Stimulated activated CD8-positive, alpha-beta memory T cell treated with anti-CD3 and anti-CD28 coated beads, Interleukin-7, amount 100 ng/mL, for 24 hours (primary cell): ENCODE results near the gene ANKRD13B.

Experiments
- DNase-seq: peaks from one replicate; pipeline ENCODE4 v3.0.0-alpha.2; 2020; ENCODE audit warnings: low read depth

ANKRD13B gene

DNA sequence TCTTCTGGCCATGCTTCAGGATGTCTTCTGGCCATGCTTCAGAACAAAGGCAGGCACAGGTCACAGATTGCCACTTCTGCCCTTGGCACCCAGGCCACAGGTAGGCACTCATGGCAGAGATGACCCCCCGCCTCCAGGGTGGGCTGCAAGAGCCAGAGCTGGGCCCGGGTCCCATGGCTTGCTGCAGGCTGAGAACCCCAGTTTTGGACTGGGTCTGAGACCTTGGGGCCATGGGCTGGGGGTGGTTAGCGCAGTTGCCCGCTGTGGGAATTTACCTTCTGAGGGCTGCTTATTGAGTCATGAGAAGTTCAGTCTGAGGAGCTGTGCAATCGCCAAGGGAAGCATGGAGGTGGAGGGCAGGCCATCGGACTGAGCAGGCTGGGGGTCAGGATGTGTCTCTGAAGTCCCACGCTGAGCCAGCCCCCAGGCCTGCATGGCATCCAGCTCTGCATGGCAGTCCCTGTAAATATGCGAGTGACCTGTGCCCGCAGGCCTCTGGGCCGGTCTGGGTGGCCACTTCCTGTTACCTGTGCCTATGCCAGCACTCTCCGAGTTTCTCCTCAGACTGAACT lies 1.7 kb downstream of the ANKRD13B start:
- no peak for DNase-seq

DNA sequence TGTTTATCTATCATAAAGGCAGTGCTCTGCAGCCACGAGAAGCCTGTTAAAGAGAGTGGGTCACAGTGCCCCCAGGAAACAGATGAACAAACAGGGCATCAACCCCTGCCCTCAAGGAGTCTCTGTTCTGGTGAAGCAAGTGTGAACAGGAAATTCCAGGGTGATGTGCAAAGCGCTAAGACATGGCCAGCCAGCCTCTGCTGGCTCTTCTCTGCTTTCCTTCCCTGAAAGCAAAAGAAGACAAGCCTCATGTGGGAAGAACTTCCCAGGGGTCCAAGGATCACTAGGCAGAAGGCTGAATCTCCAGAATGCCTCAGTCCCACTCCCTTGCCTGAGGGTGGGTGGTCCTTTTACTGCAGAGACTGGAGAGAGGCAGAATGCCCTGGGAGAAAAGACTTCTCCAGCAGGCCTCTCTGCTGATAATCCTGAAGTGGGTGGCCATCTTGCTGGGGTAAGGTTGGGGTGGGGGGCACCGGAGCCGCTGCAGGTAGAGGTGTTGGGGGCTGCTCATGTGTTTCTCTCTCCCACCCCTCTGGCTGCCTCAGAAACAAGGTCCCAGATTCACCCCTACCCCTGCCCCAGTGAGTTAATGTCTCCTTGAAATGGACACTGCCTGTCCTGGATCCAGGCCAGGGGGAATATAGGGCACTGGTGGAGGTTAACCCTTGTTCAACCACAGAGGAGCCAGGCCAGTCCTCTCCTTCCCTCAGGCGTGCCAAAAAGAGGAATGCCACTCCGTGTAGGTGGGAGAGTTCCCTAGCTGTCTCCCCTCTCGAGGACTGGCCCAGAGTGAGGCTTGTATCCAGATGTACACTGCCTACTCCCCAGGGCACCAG lies 2.4 kb downstream of the ANKRD13B start:
- DNase-seq: no peak

DNA sequence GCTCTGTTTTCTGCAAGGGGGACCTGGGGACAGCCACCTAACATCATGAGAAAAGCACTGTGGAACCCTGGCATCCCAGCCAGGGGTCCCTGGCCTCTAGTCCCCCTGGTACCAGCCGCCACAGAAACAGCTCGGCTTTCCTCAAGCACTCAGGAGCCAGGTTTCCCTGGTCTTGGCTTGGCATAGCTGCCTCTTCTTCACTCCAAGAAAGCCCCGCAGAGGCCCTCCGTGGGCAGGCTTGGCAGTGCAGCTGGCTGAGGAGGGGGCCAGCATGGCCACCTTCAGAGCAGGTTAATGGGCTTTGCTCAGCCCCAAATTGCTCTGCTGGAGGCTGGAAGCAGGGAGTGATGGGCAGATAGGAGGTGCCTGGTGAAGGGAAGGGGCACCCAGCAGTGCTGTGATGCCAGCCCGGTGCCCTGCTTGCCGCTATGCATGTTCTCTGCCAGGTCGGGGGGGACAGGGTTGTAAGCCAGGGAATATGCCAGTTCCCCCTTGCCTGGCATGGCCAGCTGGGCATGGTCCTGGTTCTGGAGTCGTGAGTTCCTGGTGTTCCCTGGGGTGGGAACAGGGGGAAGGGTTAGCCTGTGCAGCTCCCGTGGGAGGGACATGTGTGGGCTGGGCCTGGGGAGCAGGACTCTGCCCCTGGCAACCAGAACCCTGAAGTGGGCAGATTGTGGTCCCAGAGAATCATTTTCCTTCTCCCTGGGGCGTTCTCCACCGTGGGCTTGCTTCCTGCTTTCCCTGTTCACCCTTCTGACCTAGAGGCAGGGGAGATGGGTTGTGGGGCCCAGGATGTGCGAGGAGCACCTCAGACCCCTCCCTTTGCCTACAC lies 3.2 kb downstream of the ANKRD13B start:
- DNase-seq: no peak

- no peak for DNase-seq
These were observed 3.9 kb downstream of the ANKRD13B start for GRCh38 chr17:29596811-29597210.

DNA sequence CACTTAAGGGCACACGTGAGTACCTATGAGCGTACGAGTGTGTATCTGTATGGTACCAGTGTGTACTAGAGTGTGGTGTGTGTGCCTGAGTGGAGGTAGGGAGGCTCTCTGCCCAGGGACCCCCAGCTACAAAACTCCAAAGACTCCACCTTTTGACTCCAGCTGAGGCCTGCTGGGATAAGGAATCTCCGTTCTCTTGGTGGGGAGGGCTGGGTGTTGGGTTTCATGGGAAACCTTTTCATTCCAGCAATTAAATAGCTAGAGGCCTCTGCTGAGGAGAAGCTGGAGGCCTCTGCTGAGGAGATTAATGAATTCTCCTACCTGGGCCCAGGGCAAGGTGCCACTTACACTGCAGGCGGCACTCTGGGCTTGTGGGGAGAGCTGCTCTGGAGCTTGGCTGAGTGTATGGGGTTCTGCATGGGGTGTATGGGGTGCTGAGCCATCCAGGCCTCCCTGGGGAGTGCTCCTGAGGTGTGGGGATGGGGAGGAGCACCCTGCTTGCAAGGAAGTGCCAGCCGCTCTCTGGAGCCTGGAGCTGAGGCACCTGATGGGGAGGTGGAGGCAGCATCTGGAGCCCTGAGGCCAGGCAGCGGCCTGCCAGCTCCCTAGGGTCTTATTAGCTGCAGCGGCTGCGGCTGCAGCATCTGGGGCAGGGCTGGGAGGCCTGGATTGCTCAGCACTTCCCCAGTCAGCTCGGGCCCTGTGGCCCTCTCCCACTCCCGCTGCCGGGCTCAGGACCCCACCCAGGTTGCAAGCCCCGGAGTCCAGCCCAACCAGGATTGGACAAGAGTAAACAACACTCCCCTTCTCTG lies 4.6 kb downstream of the ANKRD13B start:
- DNase-seq: no peak

DNA sequence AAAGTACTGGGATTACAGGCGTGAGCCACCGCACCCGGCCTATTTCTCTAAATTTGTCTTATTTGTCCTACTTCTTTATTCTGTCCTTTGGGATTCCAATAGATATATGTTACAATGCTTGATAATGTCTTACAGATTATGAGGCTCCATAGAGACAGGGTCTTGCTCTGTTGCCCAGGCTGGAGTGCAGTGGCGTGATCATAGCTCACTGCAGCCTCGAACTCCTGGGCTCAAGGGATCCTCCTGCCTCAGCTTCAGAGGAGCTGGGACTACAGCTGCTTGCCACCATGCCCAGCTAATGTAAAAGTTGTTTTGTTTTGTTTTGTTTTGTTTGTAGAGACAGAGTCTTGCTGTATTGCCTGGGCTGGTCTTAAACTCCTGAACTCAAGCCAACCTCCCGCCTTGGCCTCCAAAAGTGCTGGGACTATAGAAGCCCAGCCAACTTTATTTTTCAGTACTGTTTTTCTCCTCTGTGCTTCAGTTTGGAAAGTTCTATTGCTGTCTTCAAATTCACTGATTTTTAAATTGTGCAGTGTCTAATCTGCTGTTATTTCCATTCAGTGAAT lies 10.3 kb downstream of the ANKRD13B start:
- no peak for DNase-seq

GRCh38 chr17:29607557-29608195 lies 14.7 kb downstream of the ANKRD13B start:
- no peak for DNase-seq

GRCh38 chr17:29608986-29609385 lies 16.1 kb downstream of the ANKRD13B start:
- no peak for DNase-seq

DNA sequence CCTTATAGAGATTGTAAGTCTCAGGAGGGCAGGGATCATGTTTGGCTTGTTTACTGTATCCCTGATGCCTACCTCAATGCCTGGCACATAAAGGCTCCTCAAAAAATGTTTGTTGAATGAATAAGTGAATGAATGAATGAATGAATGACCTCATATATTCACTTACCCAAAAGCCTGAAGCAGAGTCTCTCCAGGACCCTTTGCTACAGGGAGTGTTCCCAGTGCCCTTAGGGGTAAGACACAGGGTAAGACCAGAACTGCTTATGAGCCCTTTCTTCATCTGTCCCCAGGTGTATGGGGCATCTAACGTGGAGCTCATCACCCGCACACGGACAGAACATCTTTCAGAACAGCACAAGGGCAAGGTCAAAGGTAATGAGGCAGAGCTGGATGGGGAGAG lies 17.5 kb downstream of the ANKRD13B start:
- DNase-seq: no peak

DNA sequence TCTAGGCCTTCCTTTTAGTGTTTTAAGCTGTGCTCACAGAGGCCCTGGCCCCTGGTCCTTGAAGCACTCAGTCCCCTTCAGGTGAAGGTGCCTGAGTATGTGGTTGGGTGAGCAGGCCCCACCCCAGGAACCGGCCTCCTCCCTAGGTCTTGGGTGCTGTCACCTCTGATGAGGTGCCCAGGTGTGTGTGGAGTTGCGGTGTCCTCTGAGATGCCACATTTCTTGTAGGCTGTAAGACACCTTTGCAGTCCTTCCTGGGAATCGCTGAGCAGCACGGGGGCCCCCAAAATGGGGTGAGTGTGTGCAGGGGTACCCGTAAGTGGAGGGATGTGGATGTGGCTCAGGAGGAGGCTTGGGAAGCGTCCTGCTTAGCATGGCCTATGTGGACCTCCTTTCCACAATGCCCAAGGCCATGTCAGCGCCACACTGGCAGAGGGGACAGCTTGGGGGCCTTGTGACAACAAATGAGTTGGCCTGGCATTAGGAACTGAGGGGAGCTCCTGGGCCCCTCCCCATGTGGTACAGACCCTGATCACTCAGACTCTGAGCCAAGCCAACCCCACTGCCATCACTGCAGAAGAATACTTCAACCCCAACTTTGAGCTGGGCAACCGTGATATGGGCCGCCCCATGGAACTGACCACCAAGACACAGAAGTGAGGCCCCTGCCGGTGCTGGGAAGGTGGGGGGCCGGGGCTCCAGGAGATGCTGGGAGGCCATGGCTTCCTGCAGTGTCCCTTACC lies 18.6 kb downstream of the ANKRD13B start:
- no peak for DNase-seq

DNA sequence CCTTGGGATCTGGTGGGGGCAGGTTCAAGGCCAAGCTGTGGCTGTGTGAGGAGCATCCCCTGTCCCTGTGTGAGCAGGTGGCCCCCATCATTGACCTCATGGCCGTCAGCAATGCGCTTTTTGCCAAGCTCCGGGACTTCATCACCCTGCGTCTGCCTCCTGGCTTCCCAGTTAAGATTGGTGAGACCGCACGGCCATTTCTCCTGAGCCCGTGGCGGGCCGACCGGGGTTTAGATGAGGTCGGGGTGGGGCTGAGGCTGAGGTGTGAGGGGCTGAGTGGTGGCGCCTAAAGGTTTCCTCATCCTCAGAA lies 19.1 kb downstream of the ANKRD13B start:
- no peak for DNase-seq

DNA sequence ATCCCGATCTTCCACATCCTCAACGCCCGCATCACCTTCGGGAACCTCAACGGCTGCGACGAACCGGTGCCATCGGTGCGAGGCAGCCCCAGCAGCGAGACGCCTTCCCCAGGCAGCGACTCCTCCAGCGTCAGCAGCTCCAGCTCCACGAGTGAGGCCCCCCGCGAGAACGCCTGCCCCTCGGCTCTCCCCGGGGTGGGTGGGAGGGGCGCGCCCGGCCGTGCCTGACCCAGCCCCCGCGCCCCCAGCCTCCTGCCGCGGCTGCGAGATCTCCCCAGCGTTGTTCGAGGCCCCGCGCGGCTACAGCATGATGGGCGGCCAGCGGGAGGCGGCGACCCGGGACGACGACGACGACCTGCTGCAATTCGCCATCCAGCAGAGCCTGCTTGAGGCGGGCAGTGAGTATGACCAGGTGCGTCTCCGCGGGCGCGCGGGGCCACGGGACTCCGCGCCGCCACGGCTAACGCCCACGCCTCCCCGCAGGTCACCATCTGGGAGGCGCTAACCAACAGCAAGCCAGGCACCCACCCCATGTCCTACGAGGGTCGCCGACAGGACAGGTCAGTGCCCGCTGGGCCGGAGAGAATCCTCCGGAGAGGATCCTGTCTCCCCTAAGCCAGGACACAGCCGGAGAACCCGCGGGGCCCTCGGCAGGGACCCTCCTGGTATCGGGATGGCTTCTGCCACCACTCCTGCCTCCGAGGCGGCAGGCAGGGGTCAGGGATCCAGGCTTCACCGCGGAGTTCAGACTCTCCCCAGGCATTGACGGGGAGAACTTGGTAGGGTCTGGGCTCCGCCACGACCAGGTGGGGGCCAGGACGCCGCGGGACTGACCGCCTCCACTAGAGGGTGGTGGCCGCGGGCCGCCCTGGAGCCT lies 19.7 kb downstream of the ANKRD13B start:
- DNase-seq: no peak

DNA sequence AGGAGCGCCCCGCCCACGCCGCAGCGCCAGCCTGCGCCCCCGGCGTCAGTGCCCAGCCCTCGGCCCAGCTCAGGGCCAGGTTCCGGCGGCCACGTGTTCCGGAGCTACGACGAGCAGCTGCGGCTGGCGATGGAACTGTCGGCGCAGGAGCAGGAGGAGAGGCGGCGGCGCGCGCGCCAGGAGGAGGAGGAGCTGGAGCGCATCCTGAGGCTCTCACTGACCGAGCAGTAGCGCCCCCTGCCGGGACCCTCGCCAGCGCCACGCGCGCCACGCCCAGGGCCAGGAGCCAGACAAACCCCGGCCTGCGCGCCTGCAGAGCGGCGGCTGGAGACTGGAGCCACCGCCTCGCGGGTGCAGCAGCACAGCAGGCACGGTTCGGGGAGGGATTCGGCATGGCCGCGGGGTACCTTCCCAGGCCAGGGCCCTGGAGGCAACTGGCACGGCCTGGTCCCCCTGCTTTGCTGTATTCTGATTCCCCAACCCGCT lies 20.5 kb downstream of the ANKRD13B start:
- DNase-seq: peak; percentile 90

DNA sequence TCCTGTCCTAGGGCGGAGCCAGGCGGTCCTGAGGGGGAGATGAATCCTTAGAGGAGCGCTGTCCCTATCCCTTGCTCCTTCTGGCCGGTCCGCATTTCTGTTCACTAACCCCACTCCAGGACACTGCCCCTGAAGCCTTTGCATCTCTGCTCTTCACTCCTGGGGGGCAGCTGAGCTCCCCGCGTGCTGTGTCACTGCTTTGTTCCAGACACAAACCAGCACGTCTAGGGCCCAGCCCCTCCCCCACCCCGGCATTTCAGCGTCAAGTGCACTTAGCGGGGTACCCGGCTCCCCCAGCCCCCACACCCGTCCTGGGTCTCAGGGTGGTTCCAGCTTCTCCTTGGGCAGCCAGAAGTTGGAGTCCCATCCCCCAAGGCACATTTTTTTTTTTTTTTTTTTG lies 20.9 kb downstream of the ANKRD13B start:
- DNase-seq: no peak

DNA sequence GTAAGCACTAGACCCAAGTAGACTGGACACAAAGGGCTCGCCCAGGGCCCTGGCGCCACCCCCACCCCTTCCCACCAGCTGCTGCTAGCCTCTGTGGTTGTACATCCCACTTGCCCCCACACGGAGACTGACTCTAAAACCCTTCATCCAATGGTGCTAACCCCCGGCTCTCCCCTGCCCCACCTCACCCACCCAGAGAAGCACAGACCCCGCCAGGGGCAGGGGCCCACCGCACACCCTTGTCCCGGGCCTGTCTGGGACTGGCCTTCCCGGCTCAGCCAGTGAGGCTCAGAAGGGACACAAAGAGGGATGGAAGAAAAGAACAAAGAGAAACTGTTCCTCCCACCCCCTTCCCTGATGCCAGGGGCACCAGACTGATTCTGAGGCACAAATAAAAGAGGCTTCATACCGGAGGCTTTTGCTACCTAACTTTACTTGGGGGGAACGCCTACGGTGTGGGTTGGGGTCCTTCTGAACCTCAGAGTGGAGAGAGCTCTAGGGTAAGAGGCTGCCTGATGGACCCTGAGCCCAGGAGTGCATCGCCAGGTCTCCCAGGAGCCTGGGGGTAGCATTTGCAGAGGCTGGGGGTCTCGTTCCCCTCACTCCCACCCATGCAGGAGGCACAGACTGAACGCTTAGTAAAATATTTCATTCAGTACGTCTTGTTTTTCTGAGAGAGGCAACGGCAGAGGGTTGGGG lies 21.6 kb downstream of the ANKRD13B start:
- DNase-seq: no peak

DNA sequence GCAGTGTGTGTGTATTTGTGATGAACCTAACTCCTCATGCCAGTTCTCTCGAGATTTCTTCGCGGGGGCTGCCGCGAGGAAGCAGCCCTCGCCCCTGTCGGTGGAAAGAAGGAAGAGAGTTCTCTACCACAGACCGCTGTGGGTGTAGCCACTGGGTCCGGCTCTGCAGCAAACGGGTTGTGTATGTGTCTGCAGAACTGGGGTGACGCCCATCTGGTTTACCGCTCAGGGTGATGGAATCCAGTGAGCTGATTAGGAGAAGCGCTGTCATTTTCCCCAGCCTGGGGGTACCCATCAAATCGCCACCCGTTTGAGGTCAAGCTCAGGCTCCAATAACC lies 22.1 kb downstream of the ANKRD13B start:
- no peak for DNase-seq

DNA sequence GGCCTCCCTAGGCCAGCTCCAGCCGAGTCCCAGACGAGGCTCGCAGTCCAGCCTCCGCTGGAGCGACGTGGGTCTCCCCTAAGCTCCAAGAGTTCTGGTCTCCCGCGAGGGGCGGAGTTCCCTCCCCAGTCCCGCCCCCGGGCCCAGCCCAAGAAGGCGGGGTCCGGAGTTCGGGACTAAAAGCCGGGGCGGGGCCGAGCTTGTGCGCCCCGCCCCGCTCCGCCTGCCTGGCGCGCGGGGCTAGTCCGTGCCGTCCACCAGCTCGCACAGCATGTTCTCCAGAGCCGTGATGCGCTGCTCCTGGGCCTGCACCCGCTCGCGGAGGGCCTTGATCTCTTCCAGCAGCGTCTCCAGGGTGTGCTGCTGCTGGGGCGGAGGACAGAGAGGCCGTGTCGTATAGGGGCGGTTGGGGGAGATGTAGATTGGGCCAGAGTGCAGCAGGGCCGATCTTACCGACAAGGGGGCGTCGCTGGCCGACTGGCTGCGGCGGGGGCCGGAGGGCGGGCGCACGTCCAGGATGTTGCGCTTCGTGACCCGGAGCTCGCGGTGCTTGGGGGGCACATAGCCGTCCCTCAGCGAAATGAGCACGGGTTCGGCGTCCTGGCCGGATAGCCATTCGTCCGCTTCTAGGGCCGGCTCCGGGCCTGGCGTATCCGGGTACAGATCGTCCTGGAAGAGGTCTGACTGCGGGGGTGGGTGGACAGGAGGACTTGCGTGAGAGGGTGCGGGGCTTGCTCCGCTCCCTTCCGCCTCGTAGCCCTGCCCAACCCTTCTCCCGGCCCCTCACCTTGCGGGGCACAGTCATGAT lies 22.8 kb downstream of the ANKRD13B start:
- peak; percentile 59 for DNase-seq
